ENCODE data around the gene SMAD3. TPM values are rescaled to one million over a fixed set of nuclear protein-coding genes. Genes with fewer than 3 reads are reported as not detected.
A peak's percentile ranks its signal among the peaks of the same experiment; 100 is the strongest.

Gene SMAD3
- total and polyA plus RNA-seq, 2 of the 8 experiments (the other 6 are each of a cell fraction or from before 2014, with no cell fraction given) = 10.1 to 12.4 TPM

GRCh38 chr15:67040277-67040676 lies 25.1 kb upstream of the SMAD3 start:
- Histone ChIP-seq H3K4ac (replicated peaks; ENCODE audit: insufficient read length, low read depth, low read length) (no peak overlapping the region), H2AK5ac (ENCODE audit: low read depth, low read length) (0 out of 2 replicates have a peak overlapping the region, but pooled peaks have one; percentile 11), H3K4me1 (replicated peaks in 1 of 4; ENCODE audit: control insufficient read depth in 3 of 4, insufficient read depth in 4 of 4, low read length in 3 of 4) (peaks cover 9 to 27% (median 17%) of the 10 kb centered on the region in 4 experiments), H3K9me3 (ENCODE audit: insufficient read depth in 2 of 2, low read depth in 1 of 2, low read length in 1 of 2) (no peaks in the 10 kb centered on the region), H2AFZ (ENCODE audit: low read length) (no peak overlapping the region), H3K79me1 (ENCODE audit: low read depth, low read length) (no peaks in the 10 kb centered on the region), H4K91ac (replicated peaks; ENCODE audit: insufficient read length, low read length) (peak overlapping the region; percentile 6), H3K23ac (ENCODE audit: insufficient read length) (no peak overlapping the region), H3K79me2 (ENCODE audit: control insufficient read depth in 1 of 2, insufficient read depth in 2 of 2, low read length in 2 of 2) (no peaks in the 10 kb centered on the region), H2BK12ac (ENCODE audit: low read depth, low read length) (0 out of 2 replicates have a peak overlapping the region, but pooled peaks have one; percentile 21), H3K4me2 (ENCODE audit: insufficient read depth in 1 of 2, low read depth in 2 of 2, low read length in 2 of 2) (no peak overlapping the region), H2BK120ac (replicated peaks; ENCODE audit: low read depth, low read length) (no peak overlapping the region), H3K27ac (ENCODE audit: low read depth, low read length) (no peak overlapping the region), H3K18ac (ENCODE audit: extremely low read depth, low read length) (no peak overlapping the region), H3K4me3 (ENCODE audit: extremely low read depth in 1 of 4, insufficient read depth in 2 of 4, low read depth in 3 of 4, low read length in 4 of 4) (no peak overlapping the region), H2BK15ac (ENCODE audit: low read length) (0 out of 2 replicates have a peak overlapping the region, but pooled peaks have one; percentile 0), H2BK5ac (ENCODE audit: low read depth, low read length) (peak overlapping the region; percentile 41; the same call in 1 of the 2 replicates), H4K5ac (ENCODE audit: insufficient read length, low read depth, low read length) (no peak overlapping the region), H3K9ac (replicated peaks in 1 of 4; ENCODE audit: extremely low read depth in 1 of 4, low read depth in 3 of 4, low read length in 3 of 4) (no peak overlapping the region; a peak in 1 of 7 replicates), H3K56ac (replicated peaks; ENCODE audit: insufficient read length, low read depth, low read length) (no peak overlapping the region), H3K27me3 (replicated peaks in 1 of 4; ENCODE audit: control insufficient read depth in 3 of 4, extremely low read depth in 1 of 4, insufficient read depth in 3 of 4, low read length in 3 of 4) (no peaks in the 10 kb centered on the region), H3K14ac (ENCODE audit: insufficient read length) (no peak overlapping the region), H3K23me2 (ENCODE audit: low read depth, low read length) (no peaks in the 10 kb centered on the region; the same call in 1 of the 2 replicates), H2BK20ac (ENCODE audit: low read length) (peak overlapping the region; percentile 86), H4K8ac (ENCODE audit: extremely low read depth, insufficient read depth, low read length) (no peak overlapping the region), H4K20me1 (replicated peaks in 1 of 2; ENCODE audit: control insufficient read depth in 1 of 2, insufficient read depth in 2 of 2, low read length in 2 of 2) (no peaks in the 10 kb centered on the region), H3K36me3 (ENCODE audit: control insufficient read depth in 2 of 4, insufficient read depth in 4 of 4, low read length in 3 of 4) (no peaks in the 10 kb centered on the region)
- FAIRE-seq = no peak
- DNase-seq (ENCODE audit: low read depth in 1 of 2, low spot score in 2 of 2) = no peak
- POLR2A ChIA-PET (ENCODE audit: partially characterized antibody) = interaction anchor here (1.0 to 2.1 kb wide), 2 partner anchors 11 to 24 kb away, joined by 3 to 8 read pairs; no protein-coding TSS in a partner anchor
- no peak for TF ChIP-seq HDAC6 (IDR thresholded peaks at IDR 0.05; ENCODE audit: low read depth, low read length)
- CTCF ChIA-PET (ENCODE audit: partially characterized antibody) = no interaction called here
- 73% methylated on average over 1 of the region's 2 CpGs; no CpG with 5 or more reads in 1 of the 2 experiments for WGBS, 2 experiments (ENCODE audit: extremely low coverage in 1 of 2, insufficient coverage in 1 of 2, insufficient read length in 1 of 2, insufficient replicate concordance in 2 of 2, low coverage in 1 of 2, low lambda C conversion rate in 2 of 2, missing lambda C conversion rate in 1 of 2)

Measured in H1 (cell line).